HepG2 (cell line): ENCODE results near the gene GHRH. TPM values are rescaled to one million over a fixed set of nuclear protein-coding genes. Genes with fewer than 3 reads are reported as not detected.

Experiments used
- ATAC-seq: fragments of 200-7000 bp; cut with Tn5 transposase; 3 replicates; pipeline ENCODE4 v1.9.1; 2020; ENCODE audit warnings: mild to moderate bottlenecking, moderate library complexity
- BruUV-seq: library from RNA; stranded (reverse); fragments of 400-500 nt; replicated peaks from 2 replicates; lab custom pipeline; 2021; lab: Mats Ljungman, UMichigan
- CTCF ChIA-PET: fragments of 300-600 bp; formaldehyde crosslinking; extraction: SDS; loops from one replicate; lab custom pipeline; 2021; ENCODE audit warnings: low total read pairs, inconsistent platforms, low intra/inter-chr PET ratio; lab: Yijun Ruan, JAX
- POLR2A ChIA-PET: fragments of 350-600 bp; sonication (Branson Sonifier 250); formaldehyde crosslinking; loops from one replicate; lab custom pipeline; 2020; ENCODE audit warnings: antibody characterized with exemption, inconsistent platforms; lab: Yijun Ruan, JAX
- DNase-seq: peaks from one replicate; pipeline ENCODE4 v3.0.0-alpha.2; 2015; ENCODE audit warnings: low spot score
- FAIRE-seq: peaks from 3 replicates; lab custom pipeline; 2011; peaks lifted over from hg19 to GRCh38; lab: Jason Lieb, UNC
- H2AFZ ChIP-seq: one replicate; pipeline ENCODE4 v1.6.1; 2011; ENCODE audit warnings: low read length, inconsistent platforms
- H3K27ac ChIP-seq: fragments of 300-600 bp; 3 replicates; pipeline ENCODE4 v1.8.0; 2011; ENCODE audit warnings: mixed run types, mild to moderate bottlenecking, mixed read lengths, low read length, inconsistent platforms; ENCODE audit not compliant: insufficient read depth; ENCODE audit errors: extremely low read length
- H3K27me3 ChIP-seq, 2 experiments: fragments of 200-600 bp in 1 of 2; 2 replicates in 1 of 2; 3 replicates in 1 of 2; pipeline versions ENCODE4 v1.6.0 to v1.8.0; 2011; ENCODE audit warnings: low read length in 2 of 2, mild to moderate bottlenecking in 2 of 2, moderate library complexity in 2 of 2, inconsistent platforms in 1 of 2; ENCODE audit not compliant: insufficient read depth in 2 of 2, control insufficient read depth in 1 of 2
- H3K36me3 ChIP-seq, 2 experiments: fragments of 200-600 bp in 1 of 2; replicated peaks in 1 of 2; 2 replicates in 1 of 2; 3 replicates in 1 of 2; pipeline versions ENCODE4 v1.5.1 to v1.8.0; 2011; ENCODE audit warnings: low read length in 2 of 2, inconsistent platforms in 1 of 2; ENCODE audit not compliant: insufficient read depth in 2 of 2, control insufficient read depth in 1 of 2
- H3K4me1 ChIP-seq: 2 replicates; pipeline ENCODE4 v1.5.1; 2012; ENCODE audit warnings: low read length, inconsistent platforms; ENCODE audit not compliant: insufficient read depth
- H3K4me2 ChIP-seq: 2 replicates; pipeline ENCODE4 v1.6.0; 2011; ENCODE audit warnings: low read depth, low read length, inconsistent platforms
- H3K4me3 ChIP-seq, 3 experiments: fragments of 200-600 bp in 1 of 3; sonication (generic), shearing (Covaris generic) in 1 of 3; replicated peaks in 1 of 3; 2 replicates each; pipeline ENCODE4 v1.5.1; 2011 to 2016; ENCODE audit warnings: low read length in 3 of 3, inconsistent platforms in 2 of 3, low read depth in 2 of 3, mild to moderate bottlenecking in 2 of 3, control low read depth in 1 of 3, mixed read lengths in 1 of 3; ENCODE audit not compliant: insufficient read depth in 1 of 3
- H3K79me2 ChIP-seq: one replicate; pipeline ENCODE4 v1.6.1; 2011; ENCODE audit warnings: low read length, inconsistent platforms; ENCODE audit not compliant: insufficient read depth
- H3K9ac ChIP-seq: 2 replicates; pipeline ENCODE4 v1.6.0; 2011; ENCODE audit warnings: mild to moderate bottlenecking, low read depth, low read length, inconsistent platforms; ENCODE audit not compliant: insufficient read depth
- H3K9me3 ChIP-seq: 2 replicates; pipeline ENCODE4 v1.5.1; 2012; ENCODE audit warnings: mild to moderate bottlenecking, low read length
- H4K20me1 ChIP-seq: 2 replicates; pipeline ENCODE4 v1.6.0; 2011; ENCODE audit warnings: inconsistent platforms, mild to moderate bottlenecking, low read length, moderate library complexity; ENCODE audit not compliant: insufficient read depth
- CAMTA2 ChIP-seq: sonication (generic); formaldehyde crosslinking; IDR thresholded peaks from 2 replicates; pipeline ENCODE4 v1.4.0; 2020; ENCODE audit warnings: mild to moderate bottlenecking, missing genetic modification reagents, borderline replicate concordance
- CENPX ChIP-seq: sonication (generic); formaldehyde crosslinking; IDR thresholded peaks from 2 replicates; pipeline ENCODE4 v1.9.0; 2021; ENCODE audit warnings: mild to moderate bottlenecking, missing genetic modification reagents, moderate library complexity
- KDM5B ChIP-seq: sonication (generic); formaldehyde crosslinking; IDR thresholded peaks from 2 replicates; pipeline ENCODE4 v1.4.0; 2020; ENCODE audit warnings: missing genetic modification reagents, mild to moderate bottlenecking, borderline replicate concordance
- MIER3 ChIP-seq: IDR thresholded peaks from 2 replicates; pipeline ENCODE4 v1.6.1; 2016; ENCODE audit warnings: missing compliant biosample characterization, borderline replicate concordance
- PHF8 ChIP-seq: sonication (generic); formaldehyde crosslinking; IDR thresholded peaks from 2 replicates; pipeline ENCODE4 v1.5.0; 2020; ENCODE audit warnings: missing genetic modification reagents
- POLR2G ChIP-seq: fragments of 200-400 bp; formaldehyde crosslinking; IDR thresholded peaks from 2 replicates; pipeline ENCODE4 v1.6.1; 2018; ENCODE audit warnings: mild to moderate bottlenecking, low read depth, low read length, moderate library complexity
- ZFP91 ChIP-seq: sonication (generic); formaldehyde crosslinking; IDR thresholded peaks from 2 replicates; pipeline ENCODE4 v1.9.0; 2022; ENCODE audit warnings: missing genetic modification reagents, mild to moderate bottlenecking, borderline replicate concordance
- ZNF414 ChIP-seq: sonication (generic); formaldehyde crosslinking; IDR thresholded peaks from 2 replicates; pipeline ENCODE4 v1.5.0; 2020; ENCODE audit warnings: missing genetic modification reagents
- ZNF564 ChIP-seq: sonication (generic); formaldehyde crosslinking; IDR thresholded peaks from 2 replicates; pipeline ENCODE4 v1.8.1; 2023; ENCODE audit warnings: mild to moderate bottlenecking, missing genetic modification reagents
- ZNF572 ChIP-seq: sonication (generic); formaldehyde crosslinking; IDR thresholded peaks from 2 replicates; pipeline ENCODE4 v1.5.1; 2020; ENCODE audit warnings: mild to moderate bottlenecking, missing genetic modification reagents
- ZNF605 ChIP-seq: sonication (generic); formaldehyde crosslinking; IDR thresholded peaks from 2 replicates; pipeline ENCODE4 v1.8.0; 2022; ENCODE audit warnings: mild to moderate bottlenecking, missing genetic modification reagents
- ZNF792 ChIP-seq: IDR thresholded peaks from 2 replicates; pipeline ENCODE4 v1.6.1; 2016
- ZSCAN30 ChIP-seq: sonication (generic); formaldehyde crosslinking; IDR thresholded peaks from 2 replicates; pipeline ENCODE4 v1.5.0; 2020; ENCODE audit warnings: mild to moderate bottlenecking, missing genetic modification reagents
- WGBS: methylation state at CpG from one replicate; pipeline ENCODE4 v1.1.6; 2017; ENCODE audit warnings: low lambda C conversion rate; 5-methylcytosine and 5-hydroxymethylcytosine counted together
- in situ Hi-C: cut with HindIII; loops from 2 replicates; pipeline ENCODE4 v1.10.0; 2017; ENCODE audit warnings: low pct_unique_long_range_greater_than_20kb; ENCODE audit not compliant: extremely low pct_ligation_motif_present
- intact Hi-C: fragments of 100-400 bp; cut with micrococcal nuclease; formaldehyde crosslinking; loops from one replicate; pipeline ENCODE4 v1.10.0; 2022; ENCODE audit not compliant: unreplicated experiment
- polyA plus RNA-seq, 8 experiments: library from polyadenylated mRNA; depleted of rRNA in 3 of 8; stranded (reverse) in 7 of 8; unstranded in 1 of 8; fragments of >200 nt; fragmentation: Illumina TruSeq in 4 of 8; extraction: Trizol in 4 of 8; gene quantifications; 2 replicates each; pipeline versions ENCODE4 v1.2.1 to v1.2.3, GENCODE V29; 2011 to 2016; ENCODE audit warnings: low read depth in 4 of 8, missing spikeins in 1 of 8, mixed read lengths in 1 of 8; ENCODE audit not compliant: insufficient read depth in 1 of 8
- total RNA-seq, 5 experiments: library from RNA; depleted of rRNA; stranded (reverse); fragments of >200 nt; fragmentation: Illumina TruSeq; extraction: Trizol; gene quantifications; 2 replicates each; pipeline ENCODE4 v1.2.3, GENCODE V29; 2016; ENCODE audit warnings: low read depth in 1 of 5

GHRH gene
- total and polyA plus RNA-seq, 2 of the 13 experiments (the other 11 are each of a cell fraction or from before 2014, with no cell fraction given) = not detected

- H3K9ac ChIP-seq = no peak overlapping the region
- no peaks in the 10 kb centered on the region for H3K79me2 ChIP-seq
- H2AFZ ChIP-seq = no peak overlapping the region
- H3K9me3 ChIP-seq = no peaks in the 10 kb centered on the region
- 0 out of 3 replicates have a peak, but pooled peaks have one; percentile 10 for ATAC-seq
- H3K4me1 ChIP-seq = no peaks in the 10 kb centered on the region
- TF ChIP-seq ZNF414 (CRISPR knock-in tag) (no peak), KDM5B (no peak), ZNF564 (CRISPR knock-in tag) (no peak), MIER3 (CRISPR knock-in tag) (no peak), CENPX (CRISPR knock-in tag) (no peak), ZNF572 (CRISPR knock-in tag) (no peak), CAMTA2 (CRISPR knock-in tag) (no peak), ZNF792 (CRISPR knock-in tag) (no peak), POLR2G (no peak), ZFP91 (CRISPR knock-in tag) (no peak), ZSCAN30 (no peak), ZNF605 (no peak), PHF8 (CRISPR knock-in tag) (no peak)
- 39% methylated on average over 11 of the region's 11 CpGs for WGBS
- no peak overlapping the region for H3K4me2 ChIP-seq
- DNase-seq = no peak
- H3K36me3 ChIP-seq = no peaks in the 10 kb centered on the region
- in situ Hi-C loops = no loop called here
- BruUV-seq = no TSS peak
- ChIA-PET CTCF (no interaction called here), POLR2A (no interaction called here)
- no peak overlapping the region for H3K27ac ChIP-seq
- H3K4me3 ChIP-seq = no peak overlapping the region
- H4K20me1 ChIP-seq = no peaks in the 10 kb centered on the region
- no peak for FAIRE-seq
- intact Hi-C loops = no loop called here
- H3K27me3 ChIP-seq = peaks cover 12 to 62% of the 10 kb centered on the region in 2 experiments; a peak in 4 of 5 replicates
These were observed 2.6 kb downstream of the GHRH start for GRCh38 chr20:37259031-37259430.
